ENCODE data around the gene GIMAP1. TPM values are rescaled to one million over a fixed set of nuclear protein-coding genes. Genes with fewer than 3 reads are reported as not detected.

GIMAP1 gene
- total RNA-seq, 1 experiment from 2014 or later = not detected

- H3K4me1 Mint-ChIP-seq (ENCODE audit: insufficient read depth, unreplicated experiment) = peaks cover 12% of the 10 kb centered on the region
- no peaks in the 10 kb centered on the region for H3K27me3 Mint-ChIP-seq (ENCODE audit: insufficient read depth, unreplicated experiment)
- BruUV-seq (replicated peaks) = no TSS peak
- intact Hi-C loops (cut with micrococcal nuclease) = no loop called here
- CTCF ChIA-PET = no interaction called here
- no peaks in the 10 kb centered on the region for H3K36me3 Mint-ChIP-seq (ENCODE audit: insufficient read depth, unreplicated experiment)
- no peak for TF ChIP-seq CTCF (IDR thresholded peaks at IDR 0.05; ENCODE audit: unreplicated experiment)
- POLR2A ChIA-PET = no interaction called here
- DNase-seq (ENCODE audit: unreplicated experiment) = no peak
- no peak overlapping the region for H3K4me3 Mint-ChIP-seq (ENCODE audit: unreplicated experiment)
- no peaks in the 10 kb centered on the region for H3K9me3 Mint-ChIP-seq (ENCODE audit: unreplicated experiment)
- no peak overlapping the region for H3K27ac Mint-ChIP-seq (ENCODE audit: low read depth, unreplicated experiment)
These were observed 19.4 kb downstream of the GIMAP1 start for GRCh38 chr7:150735596-150736358.

- no peak for TF ChIP-seq CTCF (IDR thresholded peaks at IDR 0.05; ENCODE audit: unreplicated experiment)
- BruUV-seq (replicated peaks) = no TSS peak
- Mint-ChIP-seq H3K9me3 (ENCODE audit: unreplicated experiment) (no peaks in the 10 kb centered on the region), H3K36me3 (ENCODE audit: insufficient read depth, unreplicated experiment) (no peaks in the 10 kb centered on the region), H3K27ac (ENCODE audit: low read depth, unreplicated experiment) (no peak overlapping the region), H3K4me1 (ENCODE audit: insufficient read depth, unreplicated experiment) (peaks cover 12% of the 10 kb centered on the region), H3K4me3 (ENCODE audit: unreplicated experiment) (no peak overlapping the region), H3K27me3 (ENCODE audit: insufficient read depth, unreplicated experiment) (no peaks in the 10 kb centered on the region)
- ChIA-PET CTCF (no interaction called here), POLR2A (no interaction called here)
- intact Hi-C loops (cut with micrococcal nuclease) = no loop called here
- DNase-seq (ENCODE audit: unreplicated experiment) = no peak
These were observed 20.5 kb downstream of the GIMAP1 start for GRCh38 chr7:150736864-150737263.

- intact Hi-C loops (cut with micrococcal nuclease) = no loop called here
- no peaks in the 10 kb centered on the region for H3K27me3 Mint-ChIP-seq (ENCODE audit: insufficient read depth, unreplicated experiment)
- peak within 1 kb of the TSS; percentile 4 for H3K27ac Mint-ChIP-seq (ENCODE audit: low read depth, unreplicated experiment)
- no peak for TF ChIP-seq CTCF (IDR thresholded peaks at IDR 0.05; ENCODE audit: unreplicated experiment)
- H3K9me3 Mint-ChIP-seq (ENCODE audit: unreplicated experiment) = no peaks in the 10 kb centered on the region
- POLR2A ChIA-PET = interaction anchor here (1.5 kb wide), 1 partner anchor 13 kb away, joined by 5 read pairs; no protein-coding TSS in a partner anchor
- no TSS peak for BruUV-seq (replicated peaks)
- CTCF ChIA-PET = no interaction called here
- peaks cover 12% of the 10 kb centered on the region for H3K4me1 Mint-ChIP-seq (ENCODE audit: insufficient read depth, unreplicated experiment)
- DNase-seq (ENCODE audit: unreplicated experiment) = no peak
- no peak within 1 kb of the TSS for H3K4me3 Mint-ChIP-seq (ENCODE audit: unreplicated experiment)
- H3K36me3 Mint-ChIP-seq (ENCODE audit: insufficient read depth, unreplicated experiment) = no peaks in the 10 kb centered on the region
These were observed 21.0 kb downstream of the GIMAP1 start, which contains the start of gene GIMAP5 for GRCh38 chr7:150737265-150738055. TSS of gene GIMAP5 (plus strand) at chr7:150737418. CDS start at chr7:150740885, 3,467 bp downstream.

GRCh38 chr7:150738092-150738491 is 21.7 kb downstream of the GIMAP1 start:
- Mint-ChIP-seq H3K27ac (ENCODE audit: low read depth, unreplicated experiment) (peak overlapping the region; percentile 4), H3K27me3 (ENCODE audit: insufficient read depth, unreplicated experiment) (no peaks in the 10 kb centered on the region), H3K9me3 (ENCODE audit: unreplicated experiment) (no peaks in the 10 kb centered on the region), H3K4me3 (ENCODE audit: unreplicated experiment) (no peak overlapping the region), H3K4me1 (ENCODE audit: insufficient read depth, unreplicated experiment) (peaks cover 12% of the 10 kb centered on the region), H3K36me3 (ENCODE audit: insufficient read depth, unreplicated experiment) (no peaks in the 10 kb centered on the region)
- no peak for DNase-seq (ENCODE audit: unreplicated experiment)
- ChIA-PET POLR2A (interaction anchor here (0.7 to 1.5 kb wide), 2 partner anchors 12 to 48 kb away, joined by 3 to 5 read pairs; no protein-coding TSS in a partner anchor), CTCF (no interaction called here)
- no peak for TF ChIP-seq CTCF (IDR thresholded peaks at IDR 0.05; ENCODE audit: unreplicated experiment)
- BruUV-seq (replicated peaks) = no TSS peak
- intact Hi-C loops (cut with micrococcal nuclease) = no loop called here

Data from MCF 10A (cell line).